ENCODE results near the gene ZNF831. TPM values are rescaled to one million over a fixed set of nuclear protein-coding genes. Genes with fewer than 3 reads are reported as not detected.

Gene ZNF831
- total RNA-seq, 4 donors from 2014 or later: 0.20 to 0.30 (median 0.24) TPM

DNA sequence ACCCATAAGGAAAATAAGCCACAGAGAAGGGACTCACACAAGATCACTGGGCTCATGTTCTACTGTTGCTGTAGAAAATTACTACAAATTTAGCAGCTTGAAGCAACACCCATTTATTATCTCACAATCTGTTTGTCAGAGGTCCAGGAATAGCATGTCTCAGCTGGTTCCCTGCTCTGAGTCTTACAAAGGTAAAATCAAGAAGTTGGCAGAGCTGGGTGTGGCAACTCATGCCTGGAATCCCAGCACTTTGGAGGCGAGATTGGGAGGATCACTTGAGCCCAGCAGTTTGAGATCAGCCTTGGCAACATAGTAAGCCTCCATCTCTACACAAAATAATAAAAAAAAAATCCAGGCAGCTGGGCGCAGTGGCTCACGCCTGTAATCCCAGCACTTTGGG is 28.5 kb upstream of the ZNF831 start:
- WGBS, 2 donors: 43 to 63% methylated on average over 3 of the region's 3 CpGs
- intact Hi-C loops (cut with DNase I; ENCODE audit: low total_unique reads): no loop called here
- TF ChIP-seq CTCF (IDR thresholded peaks at IDR 0.05): no peak
- TF ChIP-seq POLR2A (IDR thresholded peaks at IDR 0.05): no peak
- H3K4me3 ChIP-seq (ENCODE audit: low read depth, poor library complexity, severe bottlenecking): no peak overlapping the region
- DNase-seq (ENCODE audit: low spot score in 2 of 2): peak in 1 of 2 donors; percentile 49

DNA sequence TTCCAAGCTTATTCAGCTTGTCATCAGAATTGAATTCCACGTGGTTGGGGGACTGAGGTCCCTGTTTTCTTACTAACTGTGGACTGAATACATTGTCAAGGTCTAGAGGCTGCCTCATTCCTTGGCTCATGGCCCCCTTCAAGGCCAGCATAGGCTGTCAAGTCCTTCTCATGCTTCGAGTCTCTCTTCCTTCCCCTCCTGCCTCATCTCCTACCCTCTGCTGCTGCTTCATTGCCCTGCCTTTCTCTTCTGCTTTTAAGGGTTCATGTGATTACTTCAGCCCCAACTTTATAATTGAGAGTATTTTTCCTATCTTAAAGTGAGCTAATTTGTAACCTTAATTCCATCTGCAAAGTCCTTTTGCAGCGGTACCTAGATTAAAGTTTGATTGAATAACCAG is 27.6 kb upstream of the ZNF831 start:
- DNase-seq (ENCODE audit: low spot score in 2 of 2): no peak
- TF ChIP-seq POLR2A (IDR thresholded peaks at IDR 0.05): no peak
- TF ChIP-seq CTCF (IDR thresholded peaks at IDR 0.05): no peak
- intact Hi-C loops (cut with DNase I; ENCODE audit: low total_unique reads): no loop called here
- 56 to 59% methylated on average over 3 of the region's 3 CpGs for WGBS, 2 donors
- no peak overlapping the region for H3K4me3 ChIP-seq (ENCODE audit: low read depth, poor library complexity, severe bottlenecking)

GRCh38 chr20:59137532-59137931 is 26.1 kb upstream of the ZNF831 start:
- 33 to 36% methylated on average over 1 of the region's 1 CpG for WGBS, 2 donors
- H3K4me3 ChIP-seq (ENCODE audit: low read depth, poor library complexity, severe bottlenecking): no peak overlapping the region
- DNase-seq (ENCODE audit: low spot score in 2 of 2): peak in 1 of 2 donors; percentile 35
- intact Hi-C loops (cut with DNase I; ENCODE audit: low total_unique reads): no loop called here
- TF ChIP-seq POLR2A (IDR thresholded peaks at IDR 0.05): no peak
- TF ChIP-seq CTCF (IDR thresholded peaks at IDR 0.05): no peak

- TF ChIP-seq POLR2A (IDR thresholded peaks at IDR 0.05) (no peak), CTCF (IDR thresholded peaks at IDR 0.05) (no peak)
- intact Hi-C loops (cut with DNase I; ENCODE audit: low total_unique reads): no loop called here
- WGBS, 2 donors: 78 to 80% methylated on average over 6 of the region's 6 CpGs
- H3K4me3 ChIP-seq (ENCODE audit: low read depth, poor library complexity, severe bottlenecking): no peak overlapping the region
- no peak for DNase-seq (ENCODE audit: low spot score in 2 of 2)
These were observed 25.4 kb upstream of the ZNF831 start for GRCh38 chr20:59138114-59138748.

GRCh38 chr20:59139998-59140397 is 23.6 kb upstream of the ZNF831 start:
- H3K4me3 ChIP-seq (ENCODE audit: low read depth, poor library complexity, severe bottlenecking): no peak overlapping the region
- no peak for DNase-seq (ENCODE audit: low spot score in 2 of 2)
- TF ChIP-seq POLR2A (IDR thresholded peaks at IDR 0.05) (no peak), CTCF (IDR thresholded peaks at IDR 0.05) (no peak)
- intact Hi-C loops (cut with DNase I; ENCODE audit: low total_unique reads): no loop called here
- 54 to 78% methylated on average over 1 of the region's 1 CpG for WGBS, 2 donors

Measured in lower leg skin (tissue), 4 donors.